ENCODE results near the gene RICTOR. TPM values are rescaled to one million over a fixed set of nuclear protein-coding genes. Genes with fewer than 3 reads are reported as not detected.
A peak's percentile ranks its signal among the peaks of the same experiment; 100 is the strongest.

The RICTOR gene, protein sequence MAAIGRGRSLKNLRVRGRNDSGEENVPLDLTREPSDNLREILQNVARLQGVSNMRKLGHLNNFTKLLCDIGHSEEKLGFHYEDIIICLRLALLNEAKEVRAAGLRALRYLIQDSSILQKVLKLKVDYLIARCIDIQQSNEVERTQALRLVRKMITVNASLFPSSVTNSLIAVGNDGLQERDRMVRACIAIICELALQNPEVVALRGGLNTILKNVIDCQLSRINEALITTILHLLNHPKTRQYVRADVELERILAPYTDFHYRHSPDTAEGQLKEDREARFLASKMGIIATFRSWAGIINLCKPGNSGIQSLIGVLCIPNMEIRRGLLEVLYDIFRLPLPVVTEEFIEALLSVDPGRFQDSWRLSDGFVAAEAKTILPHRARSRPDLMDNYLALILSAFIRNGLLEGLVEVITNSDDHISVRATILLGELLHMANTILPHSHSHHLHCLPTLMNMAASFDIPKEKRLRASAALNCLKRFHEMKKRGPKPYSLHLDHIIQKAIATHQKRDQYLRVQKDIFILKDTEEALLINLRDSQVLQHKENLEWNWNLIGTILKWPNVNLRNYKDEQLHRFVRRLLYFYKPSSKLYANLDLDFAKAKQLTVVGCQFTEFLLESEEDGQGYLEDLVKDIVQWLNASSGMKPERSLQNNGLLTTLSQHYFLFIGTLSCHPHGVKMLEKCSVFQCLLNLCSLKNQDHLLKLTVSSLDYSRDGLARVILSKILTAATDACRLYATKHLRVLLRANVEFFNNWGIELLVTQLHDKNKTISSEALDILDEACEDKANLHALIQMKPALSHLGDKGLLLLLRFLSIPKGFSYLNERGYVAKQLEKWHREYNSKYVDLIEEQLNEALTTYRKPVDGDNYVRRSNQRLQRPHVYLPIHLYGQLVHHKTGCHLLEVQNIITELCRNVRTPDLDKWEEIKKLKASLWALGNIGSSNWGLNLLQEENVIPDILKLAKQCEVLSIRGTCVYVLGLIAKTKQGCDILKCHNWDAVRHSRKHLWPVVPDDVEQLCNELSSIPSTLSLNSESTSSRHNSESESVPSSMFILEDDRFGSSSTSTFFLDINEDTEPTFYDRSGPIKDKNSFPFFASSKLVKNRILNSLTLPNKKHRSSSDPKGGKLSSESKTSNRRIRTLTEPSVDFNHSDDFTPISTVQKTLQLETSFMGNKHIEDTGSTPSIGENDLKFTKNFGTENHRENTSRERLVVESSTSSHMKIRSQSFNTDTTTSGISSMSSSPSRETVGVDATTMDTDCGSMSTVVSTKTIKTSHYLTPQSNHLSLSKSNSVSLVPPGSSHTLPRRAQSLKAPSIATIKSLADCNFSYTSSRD (N-terminal part only)
- 35.5 TPM for total RNA-seq

- peak; percentile 93 for DNase-seq (ENCODE audit: low spot score)
Observed at GRCh38 chr5:39074017-39074814, at the start of gene RICTOR. RICTOR (minus strand) TSS chr5:39074399; CDS start chr5:39074377, 22 bp downstream.

DNA sequence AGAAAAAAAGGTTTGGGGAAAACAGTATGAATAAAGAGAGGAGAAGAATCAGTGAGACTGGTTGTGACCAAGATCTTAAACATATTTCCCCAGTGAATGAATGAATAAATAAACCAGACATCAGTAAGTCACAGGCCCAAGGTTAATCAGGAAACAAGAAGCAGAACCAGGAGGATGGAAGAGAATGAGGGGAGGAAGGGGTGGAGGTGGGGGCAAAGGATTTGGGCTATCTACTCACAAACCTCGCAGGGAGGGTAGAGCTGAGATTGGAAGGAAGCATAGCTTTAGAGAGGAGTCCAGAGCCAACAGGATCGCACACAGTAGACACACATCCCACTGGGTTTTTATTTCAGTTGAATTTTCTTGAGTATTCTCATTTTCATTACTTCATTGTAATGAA, 47.7 kb upstream of the RICTOR start:
- no peak for DNase-seq (ENCODE audit: low spot score)

GRCh38 chr5:39121315-39121714, 47.1 kb upstream of the RICTOR start:
- DNase-seq (ENCODE audit: low spot score), result no peak

DNA sequence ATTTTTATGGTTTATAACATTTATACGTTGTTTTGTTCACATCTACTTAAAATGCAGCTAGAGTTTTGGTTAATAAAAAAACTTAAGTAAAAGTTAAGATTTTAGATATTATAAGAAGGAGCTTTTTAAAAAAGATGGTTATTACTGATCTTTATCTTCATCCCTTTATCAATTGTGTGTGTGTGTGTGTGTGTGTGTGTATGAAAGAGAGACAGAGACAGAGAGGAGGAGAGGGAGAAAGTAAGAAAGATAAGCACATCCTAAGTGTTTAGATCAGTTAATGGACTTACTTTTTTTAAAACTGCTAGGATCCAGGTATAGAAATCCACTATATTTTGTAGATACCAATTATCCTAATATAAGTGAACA, 45.8 kb upstream of the RICTOR start:
- no peak for DNase-seq (ENCODE audit: low spot score)

- DNase-seq (ENCODE audit: low spot score), result no peak
Observed at GRCh38 chr5:39119404-39120051, 45.3 kb upstream of the RICTOR start.

GRCh38 chr5:39118638-39119037, 44.4 kb upstream of the RICTOR start:
- DNase-seq (ENCODE audit: low spot score), result no peak

DNA sequence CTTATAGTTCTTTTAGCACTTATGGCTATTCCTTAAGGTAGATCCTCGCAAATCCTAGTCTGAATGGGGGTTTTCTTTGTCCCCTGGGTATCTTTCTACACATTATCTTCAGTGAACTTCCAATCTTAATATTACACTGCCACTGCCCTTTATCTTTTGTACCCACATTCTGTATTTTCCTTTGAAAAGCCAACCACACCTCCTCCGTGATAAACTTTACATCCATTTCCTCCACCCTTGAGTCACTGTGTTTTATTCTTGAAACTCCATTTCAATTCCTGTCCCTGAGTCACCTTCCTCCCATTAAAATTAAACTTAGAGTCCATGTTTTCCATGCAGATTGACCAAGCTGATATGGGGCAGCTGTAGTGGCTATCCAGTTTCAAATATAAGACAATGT, 43.2 kb upstream of the RICTOR start:
- DNase-seq (ENCODE audit: low spot score), result no peak

DNA sequence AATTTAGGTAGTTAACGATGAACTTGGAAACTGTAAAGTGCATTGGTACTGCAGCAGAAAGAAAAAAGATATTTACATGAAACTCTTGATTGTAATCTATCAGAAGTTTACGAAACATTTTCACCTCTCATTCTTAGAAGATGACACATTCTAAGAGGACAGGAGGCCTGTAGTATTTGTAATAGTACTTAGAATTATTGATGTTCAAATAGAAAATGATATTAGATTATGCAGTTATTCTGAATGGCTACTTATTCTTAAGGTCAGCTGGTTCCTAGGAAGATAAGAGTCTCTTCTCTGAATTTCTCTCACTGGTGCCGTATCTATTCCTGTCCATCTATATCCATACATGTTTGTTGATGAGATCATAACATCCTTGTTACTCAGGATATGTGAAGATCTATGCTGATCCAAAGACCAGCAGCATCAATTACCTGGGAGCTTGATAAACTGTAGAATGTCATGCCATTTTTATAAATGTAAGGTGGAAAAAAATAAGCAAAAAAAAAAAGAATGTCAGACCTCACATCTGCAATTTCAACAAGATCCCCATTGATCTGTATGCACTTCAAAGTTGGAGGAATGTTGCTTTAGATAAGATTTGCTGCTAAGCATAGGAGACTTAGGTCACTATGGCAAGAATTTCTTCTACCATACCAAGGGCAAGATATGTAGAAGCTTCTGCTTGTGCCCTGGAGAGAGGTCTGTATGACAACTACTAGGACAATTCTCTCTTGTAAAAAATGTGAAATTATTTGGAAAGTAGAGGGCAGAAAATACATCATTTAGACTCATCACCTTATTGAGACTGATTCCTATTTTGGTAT, 42.4 kb upstream of the RICTOR start:
- no peak for DNase-seq (ENCODE audit: low spot score)

DNA sequence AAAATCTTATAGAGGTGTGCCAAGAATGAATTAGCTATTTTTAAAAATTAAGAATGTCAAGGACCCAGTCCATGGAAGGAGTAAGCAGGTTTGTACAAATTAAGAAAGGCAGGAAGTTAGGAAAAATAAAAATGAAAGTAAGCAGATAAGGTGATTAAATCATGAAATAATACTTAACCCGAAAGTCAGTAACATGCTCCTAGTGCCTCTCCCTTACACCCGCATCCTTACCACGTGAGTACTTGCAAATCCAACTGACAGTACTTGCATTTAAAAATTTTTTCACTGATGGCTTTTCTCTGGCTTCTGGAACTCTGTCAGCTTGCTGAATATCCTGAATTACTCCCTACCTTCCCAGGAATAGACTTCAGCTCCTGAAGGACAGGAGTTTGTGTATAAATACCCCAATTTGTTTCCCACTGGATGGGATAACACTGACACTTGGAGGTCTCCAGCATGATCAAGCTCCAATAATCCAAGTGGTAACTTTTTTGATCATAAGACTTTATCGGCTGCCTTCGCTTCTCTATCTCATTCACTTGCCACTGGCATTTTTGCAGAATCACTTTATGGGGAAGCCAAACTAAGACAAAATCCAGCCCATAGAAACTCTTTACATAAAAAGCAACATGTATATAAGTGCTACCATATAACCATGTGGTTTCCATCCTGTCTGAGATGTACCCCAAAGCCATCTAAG, 41.6 kb upstream of the RICTOR start:
- DNase-seq (ENCODE audit: low spot score), result no peak

DNA sequence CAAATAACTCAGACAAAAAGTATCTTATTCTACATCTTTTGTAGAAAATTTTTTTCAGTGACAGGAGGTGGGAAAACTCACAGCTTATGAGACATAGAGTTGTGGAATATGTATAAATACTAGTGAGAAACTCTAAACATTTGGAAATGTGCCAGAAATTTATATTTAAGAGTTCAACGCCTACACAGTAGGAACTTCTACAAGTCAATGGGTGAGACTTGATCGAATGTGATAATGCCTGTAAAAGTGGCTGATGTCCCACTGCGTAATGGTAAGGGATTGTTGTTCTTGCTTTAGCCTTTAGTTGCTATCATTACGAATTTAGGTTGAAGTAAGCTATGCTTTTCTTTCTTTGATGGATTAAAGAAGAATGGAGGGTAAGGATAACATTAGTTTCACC, 40.0 kb upstream of the RICTOR start:
- DNase-seq (ENCODE audit: low spot score), result no peak

DNA sequence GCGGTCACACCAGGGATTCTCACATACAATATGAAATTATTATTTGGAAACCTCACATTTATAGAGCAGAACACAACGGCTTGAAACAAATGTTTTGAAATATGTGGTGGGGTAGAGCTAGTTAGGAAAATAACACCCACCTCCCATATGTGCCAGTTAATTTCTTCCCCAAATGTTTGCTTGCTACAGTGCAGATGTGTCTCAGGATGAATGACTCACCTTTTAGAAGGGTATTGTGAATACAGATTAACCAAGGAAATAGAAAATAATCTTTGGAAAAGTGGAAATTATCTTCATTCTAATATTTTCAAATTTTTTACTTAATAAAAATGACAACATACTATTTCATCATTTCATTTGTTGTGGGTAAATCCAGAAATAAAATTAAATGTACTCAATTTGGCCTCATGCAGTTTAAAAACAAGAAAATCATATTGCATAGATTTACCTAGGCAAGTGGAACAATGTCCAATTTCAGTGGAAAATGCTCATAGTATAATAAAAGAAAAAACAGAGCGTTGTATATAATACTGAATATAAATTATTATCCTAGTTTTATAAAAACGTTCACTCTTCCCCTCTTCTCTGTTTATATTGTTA, 39.3 kb upstream of the RICTOR start:
- DNase-seq (ENCODE audit: low spot score), result no peak

- no peak for DNase-seq (ENCODE audit: low spot score)
Observed at GRCh38 chr5:39109606-39110005, 35.4 kb upstream of the RICTOR start.

DNA sequence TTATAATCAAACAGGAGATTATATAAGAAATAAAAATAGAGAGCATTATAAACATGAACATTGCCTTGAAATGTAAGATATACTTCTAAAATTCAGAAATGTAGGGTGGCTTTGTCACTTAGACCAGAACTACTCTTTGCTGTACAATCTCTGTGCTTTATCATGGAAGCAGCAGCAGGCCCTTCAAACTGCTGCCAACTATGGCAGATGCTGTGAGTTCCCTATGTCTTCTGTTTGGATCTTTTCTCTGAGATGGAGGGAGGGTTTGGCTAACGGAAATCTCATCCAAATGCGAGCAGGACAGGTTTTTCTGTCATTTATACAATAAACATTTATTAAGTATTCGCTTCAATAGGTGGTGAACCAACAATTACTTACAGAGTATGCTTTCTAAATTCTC, 34.8 kb upstream of the RICTOR start:
- no peak for DNase-seq (ENCODE audit: low spot score)

DNA sequence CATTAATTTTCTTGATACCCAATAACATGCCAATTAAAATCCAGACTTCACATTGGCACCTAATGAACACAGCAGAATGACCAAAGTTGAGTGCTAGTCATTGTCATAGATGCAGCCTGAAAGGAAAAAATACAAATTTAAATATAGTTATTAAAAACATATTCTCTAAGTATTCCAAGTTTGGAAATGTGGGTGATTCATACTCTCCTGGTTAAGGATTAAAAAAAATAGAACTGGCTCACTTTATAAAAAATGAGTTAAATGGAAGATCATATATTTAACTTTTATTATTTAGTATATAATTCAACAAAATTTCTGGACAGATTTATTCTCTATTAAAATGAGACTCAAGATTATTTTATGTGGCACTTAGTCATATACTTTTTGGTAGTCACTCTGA, 33.2 kb upstream of the RICTOR start:
- no peak for DNase-seq (ENCODE audit: low spot score)

- no peak for DNase-seq (ENCODE audit: low spot score)
Observed at GRCh38 chr5:39106322-39106721, 32.1 kb upstream of the RICTOR start.

GRCh38 chr5:39104221-39104620, 30.0 kb upstream of the RICTOR start:
- no peak for DNase-seq (ENCODE audit: low spot score)

GRCh38 chr5:39102684-39103155, 28.5 kb upstream of the RICTOR start:
- DNase-seq (ENCODE audit: low spot score), result no peak

DNA sequence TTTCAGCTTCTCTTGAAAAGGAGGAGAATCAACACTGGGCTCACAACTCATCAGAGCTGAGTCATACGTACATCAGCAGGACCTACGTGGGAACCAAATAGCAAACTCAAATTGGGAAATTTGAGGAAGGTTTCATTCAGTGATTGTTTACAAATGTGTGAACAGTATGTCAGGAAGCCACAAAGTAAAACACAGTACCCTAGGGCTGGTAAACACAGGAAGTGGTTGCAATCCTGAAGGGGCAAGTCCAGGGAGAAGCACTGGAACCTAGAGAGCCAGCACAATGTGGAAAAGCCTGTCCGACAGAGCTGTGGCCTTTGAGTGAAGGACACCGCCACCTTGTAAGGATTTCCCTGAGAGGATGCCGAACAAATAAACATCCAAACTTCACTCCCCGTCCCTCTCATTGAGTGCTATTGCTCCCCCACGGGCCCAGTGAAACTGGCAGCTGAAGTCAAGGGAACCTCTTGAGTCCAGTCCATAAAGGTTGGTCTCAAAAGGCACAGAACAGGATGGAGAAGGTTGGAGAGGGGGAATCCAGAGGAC, 26.7 kb upstream of the RICTOR start:
- no peak for DNase-seq (ENCODE audit: low spot score)
